ENCODE results near the gene SMAD1. TPM values are rescaled to one million over a fixed set of nuclear protein-coding genes. Genes with fewer than 3 reads are reported as not detected.

SMAD1 gene
- total RNA-seq, 1 donor from 2014 or later: 12.5 TPM

GRCh38 chr4:145485120-145485519, 3.5 kb downstream of the SMAD1 start:
- DNase-seq (no peak), ATAC-seq (no peak)
- intact Hi-C loops (cut with micrococcal nuclease): loop anchor here (10.0 kb wide), 1 partner anchor 130 kb away; the partner anchor contains the start of gene MMAA

GRCh38 chr4:145486603-145487002, 5.0 kb downstream of the SMAD1 start:
- no peak for ATAC-seq
- DNase-seq: no peak
- intact Hi-C loops (cut with micrococcal nuclease): loop anchor here (10.0 kb wide), 1 partner anchor 128 kb away; the partner anchor contains the start of gene MMAA

- no peak for ATAC-seq
- intact Hi-C loops (cut with micrococcal nuclease): loop anchor here (10.0 kb wide), 1 partner anchor 127 kb away; the partner anchor contains the start of gene MMAA
Observed at GRCh38 chr4:145487631-145488030, 6.0 kb downstream of the SMAD1 start.

GRCh38 chr4:145488310-145488709, 6.7 kb downstream of the SMAD1 start:
- ATAC-seq (no peak), DNase-seq (no peak)
- intact Hi-C loops (cut with micrococcal nuclease): loop anchor here (10.0 kb wide), 1 partner anchor 126 kb away; the partner anchor contains the start of gene MMAA

More at GRCh38 chr4:145487631-145488030, 6.0 kb downstream of the SMAD1 start:
- DNase-seq: no peak

- intact Hi-C loops (cut with micrococcal nuclease): loop anchor here (10.0 kb wide), 1 partner anchor 125 kb away; the partner anchor contains the start of gene MMAA
- ATAC-seq: no peak
- no peak for DNase-seq
Observed at GRCh38 chr4:145489556-145489955, 7.9 kb downstream of the SMAD1 start.

- no peak for ATAC-seq
- intact Hi-C loops (cut with micrococcal nuclease): no loop called here
- DNase-seq: no peak
Observed at GRCh38 chr4:145490361-145490760, 8.7 kb downstream of the SMAD1 start.

GRCh38 chr4:145490796-145491195, 9.1 kb downstream of the SMAD1 start:
- intact Hi-C loops (cut with micrococcal nuclease): no loop called here
- ATAC-seq (no peak), DNase-seq (no peak)

- DNase-seq (no peak), ATAC-seq (no peak)
- intact Hi-C loops (cut with micrococcal nuclease): no loop called here
Observed at GRCh38 chr4:145492376-145492775, 10.7 kb downstream of the SMAD1 start.

GRCh38 chr4:145493166-145493565, 11.5 kb downstream of the SMAD1 start:
- DNase-seq (no peak), ATAC-seq (no peak)
- intact Hi-C loops (cut with micrococcal nuclease): no loop called here

- intact Hi-C loops (cut with micrococcal nuclease): no loop called here
- DNase-seq (no peak), ATAC-seq (no peak)
Observed at GRCh38 chr4:145494666-145495270, 13.1 kb downstream of the SMAD1 start.

GRCh38 chr4:145496292-145496691, 14.6 kb downstream of the SMAD1 start:
- DNase-seq (no peak), ATAC-seq (no peak)
- intact Hi-C loops (cut with micrococcal nuclease): no loop called here

GRCh38 chr4:145497199-145498149, 15.8 kb downstream of the SMAD1 start:
- intact Hi-C loops (cut with micrococcal nuclease): no loop called here
- no peak for ATAC-seq
- DNase-seq: no peak

GRCh38 chr4:145498430-145498829, 16.8 kb downstream of the SMAD1 start:
- no peak for DNase-seq
- intact Hi-C loops (cut with micrococcal nuclease): no loop called here
- no peak for ATAC-seq

- peak; percentile 84 for ATAC-seq
- intact Hi-C loops (cut with micrococcal nuclease): no loop called here
Observed at GRCh38 chr4:145501051-145501660, 19.5 kb downstream of the SMAD1 start.

GRCh38 chr4:145502809-145503208, 21.2 kb downstream of the SMAD1 start:
- DNase-seq (no peak), ATAC-seq (no peak)
- intact Hi-C loops (cut with micrococcal nuclease): no loop called here

More at GRCh38 chr4:145501051-145501660, 19.5 kb downstream of the SMAD1 start:
- no peak for DNase-seq

GRCh38 chr4:145503486-145504072, 21.9 kb downstream of the SMAD1 start:
- no peak for DNase-seq
- intact Hi-C loops (cut with micrococcal nuclease): no loop called here
- ATAC-seq: no peak

- DNase-seq: no peak
- no peak for ATAC-seq
Observed at GRCh38 chr4:145505995-145506394, 24.3 kb downstream of the SMAD1 start.

GRCh38 chr4:145507636-145508035, 26.0 kb downstream of the SMAD1 start:
- no peak for DNase-seq
- no peak for ATAC-seq
- intact Hi-C loops (cut with micrococcal nuclease): no loop called here

More at GRCh38 chr4:145505995-145506394, 24.3 kb downstream of the SMAD1 start:
- intact Hi-C loops (cut with micrococcal nuclease): no loop called here

- intact Hi-C loops (cut with micrococcal nuclease): no loop called here
- ATAC-seq (no peak), DNase-seq (no peak)
Observed at GRCh38 chr4:145511913-145512522, 30.4 kb downstream of the SMAD1 start.
